ENCODE results near the gene GLYATL2. TPM values are rescaled to one million over a fixed set of nuclear protein-coding genes. Genes with fewer than 3 reads are reported as not detected.

Gene GLYATL2
- 1 to 10 TPM in 2 of 4 donors, under 1 TPM in 1, not detected in 1; 0.87 to 8.6 (median 3.9) TPM for total RNA-seq

GRCh38 chr11:58844361-58845005 is at the start of gene GLYATL2:
Gene GLYATL2, minus strand, starts transcription at chr11:58844704. Its CDS starts 5,092 bp downstream, at chr11:58839612.
- H3K27ac ChIP-seq, result no peak within 1 kb of the TSS

GRCh38 chr11:58893899-58894298 is 49.4 kb upstream of the GLYATL2 start:
- WGBS, result 83% methylated on average over 2 of the region's 2 CpGs
- no peak for DNase-seq (ENCODE audit: low spot score in 2 of 2)

More at GRCh38 chr11:58844361-58845005, at the start of gene GLYATL2:
- no peak within 1 kb of the TSS for H3K4me3 ChIP-seq
- 28% methylated on average over 3 of the region's 3 CpGs for WGBS
- H3K4me1 ChIP-seq, result peaks cover 3% of the 10 kb centered on the region
- no peaks in the 10 kb centered on the region for H3K9me3 ChIP-seq
- no peak for DNase-seq (ENCODE audit: low spot score in 2 of 2)
- no peak for TF ChIP-seq EP300 (IDR thresholded peaks at IDR 0.05)
- no peaks in the 10 kb centered on the region for H3K27me3 ChIP-seq
- no peaks in the 10 kb centered on the region for H3K36me3 ChIP-seq

GRCh38 chr11:58888579-58888978 is 44.1 kb upstream of the GLYATL2 start:
- Histone ChIP-seq H3K4me1 (no peaks in the 10 kb centered on the region), H3K4me3 (no peak overlapping the region), H3K36me3 (no peaks in the 10 kb centered on the region), H3K27me3 (no peaks in the 10 kb centered on the region), H3K9me3 (no peaks in the 10 kb centered on the region), H3K27ac (no peak overlapping the region)
- DNase-seq (ENCODE audit: low spot score in 2 of 2), result no peak
- TF ChIP-seq POLR2AphosphoS5 (IDR thresholded peaks at IDR 0.05) (no peak), EP300 (IDR thresholded peaks at IDR 0.05) (no peak), CTCF (IDR thresholded peaks at IDR 0.05) (no peak), POLR2A (IDR thresholded peaks at IDR 0.05) (no peak)

More at GRCh38 chr11:58893899-58894298, 49.4 kb upstream of the GLYATL2 start:
- no peaks in the 10 kb centered on the region for H3K36me3 ChIP-seq
- H3K27me3 ChIP-seq, result no peaks in the 10 kb centered on the region
- no peak for TF ChIP-seq POLR2AphosphoS5 (IDR thresholded peaks at IDR 0.05)
- no peak for TF ChIP-seq CTCF (IDR thresholded peaks at IDR 0.05)
- H3K9me3 ChIP-seq, result no peaks in the 10 kb centered on the region
- H3K4me1 ChIP-seq, result no peaks in the 10 kb centered on the region
- H3K4me3 ChIP-seq, result no peak overlapping the region
- no peak overlapping the region for H3K27ac ChIP-seq

GRCh38 chr11:58887452-58887851 is 42.9 kb upstream of the GLYATL2 start:
- TF ChIP-seq EP300 (IDR thresholded peaks at IDR 0.05) (no peak), CTCF (IDR thresholded peaks at IDR 0.05) (no peak), POLR2AphosphoS5 (IDR thresholded peaks at IDR 0.05) (no peak), POLR2A (IDR thresholded peaks at IDR 0.05) (no peak)
- Histone ChIP-seq H3K27me3 (no peaks in the 10 kb centered on the region), H3K4me3 (no peak overlapping the region), H3K36me3 (no peaks in the 10 kb centered on the region), H3K9me3 (no peaks in the 10 kb centered on the region), H3K4me1 (no peaks in the 10 kb centered on the region), H3K27ac (no peak overlapping the region)
- 64% methylated on average over 1 of the region's 1 CpG for WGBS
- no peak for DNase-seq (ENCODE audit: low spot score in 2 of 2)

GRCh38 chr11:58880625-58881024 is 36.1 kb upstream of the GLYATL2 start:
- Histone ChIP-seq H3K4me1 (no peaks in the 10 kb centered on the region), H3K36me3 (no peaks in the 10 kb centered on the region), H3K27ac (no peak overlapping the region), H3K27me3 (no peaks in the 10 kb centered on the region), H3K9me3 (no peaks in the 10 kb centered on the region), H3K4me3 (no peak overlapping the region)
- 78% methylated on average over 1 of the region's 1 CpG for WGBS
- no peak for DNase-seq (ENCODE audit: low spot score in 2 of 2)
- no peak for TF ChIP-seq CTCF (IDR thresholded peaks at IDR 0.05)
- TF ChIP-seq POLR2AphosphoS5 (IDR thresholded peaks at IDR 0.05), result no peak
- no peak for TF ChIP-seq POLR2A (IDR thresholded peaks at IDR 0.05)
- no peak for TF ChIP-seq EP300 (IDR thresholded peaks at IDR 0.05)

- no peak for TF ChIP-seq EP300 (IDR thresholded peaks at IDR 0.05)
- no peak for TF ChIP-seq CTCF (IDR thresholded peaks at IDR 0.05)
- no peak for TF ChIP-seq POLR2AphosphoS5 (IDR thresholded peaks at IDR 0.05)
- no peak for TF ChIP-seq POLR2A (IDR thresholded peaks at IDR 0.05)
- no peaks in the 10 kb centered on the region for H3K4me1 ChIP-seq
- no peaks in the 10 kb centered on the region for H3K9me3 ChIP-seq
- H3K36me3 ChIP-seq, result no peaks in the 10 kb centered on the region
- no peak overlapping the region for H3K27ac ChIP-seq
- no peaks in the 10 kb centered on the region for H3K27me3 ChIP-seq
- H3K4me3 ChIP-seq, result no peak overlapping the region
- no peak for DNase-seq (ENCODE audit: low spot score in 2 of 2)
Observed at GRCh38 chr11:58880166-58880565, 35.7 kb upstream of the GLYATL2 start.

All from suprapubic skin (tissue), 4 donors.